Hematopoietic multipotent progenitor cell treated with erythropoietin and hydrocortisone succinate and interleukin-3 and kit ligand, for 8 days (in vitro differentiated cells): ENCODE data around the gene TEX38.
"Not testable (repeated sequence)": the region's sequence is repeated elsewhere in the genome, so short reads cannot be mapped to it uniquely, and the experiment has no call there.

Source experiments
- DNase-seq: peaks from one replicate; pipeline ENCODE4 v3.0.0-alpha.2; 2015

TEX38 gene

GRCh38 chr1:46689897-46690296 is 18.2 kb downstream of the TEX38 start:
- no peak for DNase-seq

GRCh38 chr1:46690931-46691421 is 19.3 kb downstream of the TEX38 start:
- no peak for DNase-seq

GRCh38 chr1:46691997-46692790 is 20.5 kb downstream of the TEX38 start:
- no peak for DNase-seq

GRCh38 chr1:46692811-46693770 is 21.4 kb downstream of the TEX38 start:
- no peak for DNase-seq

GRCh38 chr1:46694676-46695075 is 23.0 kb downstream of the TEX38 start:
- DNase-seq = not testable (repeated sequence)

- no peak for DNase-seq
These were observed 25.4 kb downstream of the TEX38 start for GRCh38 chr1:46697053-46697452.

- no peak for DNase-seq
These were observed 28.0 kb downstream of the TEX38 start for GRCh38 chr1:46699666-46700065.

- no peak for DNase-seq
These were observed 32.4 kb downstream of the TEX38 start for GRCh38 chr1:46703927-46704641.

- DNase-seq = no peak
These were observed 33.8 kb downstream of the TEX38 start for GRCh38 chr1:46705408-46705807.

- no peak for DNase-seq
These were observed 36.5 kb downstream of the TEX38 start for GRCh38 chr1:46708121-46708520.

GRCh38 chr1:46714976-46715375 is 43.3 kb downstream of the TEX38 start:
- DNase-seq = no peak

- no peak for DNase-seq
These were observed 46.0 kb downstream of the TEX38 start for GRCh38 chr1:46717654-46718053.

- DNase-seq = no peak
These were observed 46.7 kb downstream of the TEX38 start for GRCh38 chr1:46718340-46718726.

- peak; percentile 95 for DNase-seq
These were observed 47.3 kb downstream of the TEX38 start, which contains the start of gene EFCAB14 for GRCh38 chr1:46718727-46719622. Gene EFCAB14, minus strand, starts transcription at chr1:46719114. Its CDS starts 1,027 bp downstream, at chr1:46718087.

- peak; percentile 28 for DNase-seq
These were observed 48.0 kb downstream of the TEX38 start for GRCh38 chr1:46719689-46720088.

GRCh38 chr1:46720319-46720718 is 48.7 kb downstream of the TEX38 start:
- DNase-seq = not testable (repeated sequence)

GRCh38 chr1:46721204-46721603 is 49.5 kb downstream of the TEX38 start:
- DNase-seq = no peak

- DNase-seq = no peak
These were observed 50.1 kb downstream of the TEX38 start for GRCh38 chr1:46721686-46722205.
